H1 (cell line): Measurements from ENCODE around the gene SPINK4. TPM values are rescaled to one million over a fixed set of nuclear protein-coding genes. Genes with fewer than 3 reads are reported as not detected.

ENCODE experiments used
- EGR1 ChIP-seq: IDR thresholded peaks from 2 replicates; pipeline ENCODE4 v1.6.1; 2011; ENCODE audit warnings: low read depth, low read length, borderline replicate concordance
- EP300 ChIP-seq, 2 experiments: IDR thresholded peaks; 1 replicate in 1 of 2; 2 replicates in 1 of 2; pipeline ENCODE4 v1.6.1; 2011 to 2012; ENCODE audit warnings: low read depth in 2 of 2, low read length in 2 of 2, mild to moderate bottlenecking in 2 of 2, borderline replicate concordance in 1 of 2, inconsistent platforms in 1 of 2, moderate library complexity in 1 of 2
- JUN ChIP-seq: IDR thresholded peaks from 2 replicates; pipeline ENCODE4 v1.6.1; 2011; ENCODE audit warnings: low read depth, mild to moderate bottlenecking, improper control_type of control experiment, low read length
- NRF1 ChIP-seq: IDR thresholded peaks from 2 replicates; pipeline ENCODE4 v1.6.1; 2011; ENCODE audit warnings: mild to moderate bottlenecking, low read depth, low read length, improper control_type of control experiment
- POU5F1 ChIP-seq: IDR thresholded peaks from 2 replicates; pipeline ENCODE4 v1.6.1; 2011; ENCODE audit warnings: low read depth, mild to moderate bottlenecking, low read length, moderate library complexity
- RXRA ChIP-seq: IDR thresholded peaks from 2 replicates; pipeline ENCODE4 v1.6.1; 2011; ENCODE audit warnings: low read depth, mild to moderate bottlenecking, low read length, moderate library complexity; ENCODE audit not compliant: insufficient read depth
- polyA plus RNA-seq, 7 experiments: library from polyadenylated mRNA; depleted of rRNA in 3 of 7; stranded (reverse) in 5 of 7; unstranded in 2 of 7; fragments of >200 nt in 5 of 7; fragments of 200-250 nt in 2 of 7; gene quantifications; 1 replicate in 5 of 7; 2 replicates in 1 of 7; 4 replicates in 1 of 7; pipeline versions ENCODE4 v1.2.1 to v1.2.3, GENCODE V29; 2011 to 2013; ENCODE audit warnings: missing spikeins in 2 of 7, mixed read lengths in 2 of 7
- total RNA-seq: library from RNA; stranded (reverse); fragmentation: NEBNext Ultra II Directional; extraction: Animal tissue kit (Norgen Biotek cat#: 25700); gene quantifications from 2 replicates; pipeline ENCODE4 v1.2.1, GENCODE V29; 2021

Gene SPINK4
- total and polyA plus RNA-seq, 2 of the 8 experiments (the other 6 are each of a cell fraction or from before 2014, with no cell fraction given): not detected

GRCh38 chr9:33225319-33226147 lies 14.4 kb upstream of the SPINK4 start (continued):
- TF ChIP-seq NRF1 (no peak), POU5F1 (no peak), RXRA (no peak), EP300 (IDR thresholded peaks at IDR 0.05; ENCODE audit: borderline replicate concordance in 1 of 2, low read depth in 2 of 2, low read length in 2 of 2) (no peak), EGR1 (no peak), JUN (no peak)
